ENCODE data around the gene SUN2. TPM values are rescaled to one million over a fixed set of nuclear protein-coding genes. Genes with fewer than 3 reads are reported as not detected.

SUN2 gene
- total RNA-seq, 1 experiment from 2014 or later = 104 TPM

GRCh38 chr22:38755155-38755910, 465 bp downstream of the SUN2 start:
- H3K9me3 ChIP-seq (ENCODE audit: low read depth, low read length, poor library complexity, severe bottlenecking) = no peaks in the 10 kb centered on the region
- peak overlapping the region; percentile 93 for H3K27ac ChIP-seq (ENCODE audit: low read depth, low read length, poor library complexity, severe bottlenecking)
- no peaks in the 10 kb centered on the region for H3K27me3 ChIP-seq (replicated peaks; ENCODE audit: insufficient read depth, low read depth, low read length, poor library complexity)
- peaks cover 37% of the 10 kb centered on the region for H3K4me1 ChIP-seq (ENCODE audit: insufficient read depth, low read length, poor library complexity, severe bottlenecking)
- BruUV-seq (replicated peaks) = no TSS peak
- ChIA-PET POLR2A (ENCODE audit: low non-redundant PET) (no interaction called here), CTCF (interaction anchor here (1.1 to 1.7 kb wide), 2 partner anchors 11 to 21 kb away, joined by 8 read pairs; no protein-coding TSS in a partner anchor)
- no peak for TF ChIP-seq EZH2 (IDR thresholded peaks at IDR 0.05; ENCODE audit: borderline replicate concordance, low read depth, low read length, poor library complexity, severe bottlenecking)
- TF ChIP-seq CTCF (conservative IDR thresholded peaks at IDR 0.05; ENCODE audit: low read depth, low read length) = no peak
- H3K4me3 ChIP-seq (ENCODE audit: low read depth, low read length, poor library complexity, severe bottlenecking) = peak overlapping the region; percentile 97
- peaks cover 38% of the 10 kb centered on the region for H3K36me3 ChIP-seq (ENCODE audit: insufficient read depth, low read length, poor library complexity, severe bottlenecking)
- intact Hi-C loops (cut with micrococcal nuclease; ENCODE audit: unreplicated experiment) = no loop called here
- DNase-seq (ENCODE audit: low spot score) = peak; percentile 63

GRCh38 chr22:38754751-38755154, 1.0 kb downstream of the SUN2 start:
- Histone ChIP-seq H3K36me3 (ENCODE audit: insufficient read depth, low read length, poor library complexity, severe bottlenecking) (peaks cover 44% of the 10 kb centered on the region), H3K27ac (ENCODE audit: low read depth, low read length, poor library complexity, severe bottlenecking) (peak overlapping the region; percentile 93)
- intact Hi-C loops (cut with micrococcal nuclease; ENCODE audit: unreplicated experiment) = no loop called here

More at GRCh38 chr22:38754751-38755154, 1.0 kb downstream of the SUN2 start:
- H3K4me3 ChIP-seq (ENCODE audit: low read depth, low read length, poor library complexity, severe bottlenecking) = peak overlapping the region; percentile 97
- TF ChIP-seq CTCF (conservative IDR thresholded peaks at IDR 0.05; ENCODE audit: low read depth, low read length) = no peak
- no peak for TF ChIP-seq EZH2 (IDR thresholded peaks at IDR 0.05; ENCODE audit: borderline replicate concordance, low read depth, low read length, poor library complexity, severe bottlenecking)
- no peaks in the 10 kb centered on the region for H3K9me3 ChIP-seq (ENCODE audit: low read depth, low read length, poor library complexity, severe bottlenecking)
- ChIA-PET POLR2A (ENCODE audit: low non-redundant PET) (no interaction called here), CTCF (interaction anchor here (1.1 to 1.7 kb wide), 2 partner anchors 11 to 21 kb away, joined by 8 read pairs; no protein-coding TSS in a partner anchor)
- no peaks in the 10 kb centered on the region for H3K27me3 ChIP-seq (replicated peaks; ENCODE audit: insufficient read depth, low read depth, low read length, poor library complexity)
- no TSS peak for BruUV-seq (replicated peaks)
- peaks cover 36% of the 10 kb centered on the region for H3K4me1 ChIP-seq (ENCODE audit: insufficient read depth, low read length, poor library complexity, severe bottlenecking)
- peak; percentile 62 for DNase-seq (ENCODE audit: low spot score)
